HepG2 (cell line): ENCODE measurements around the gene ADCY6. TPM values are rescaled to one million over a fixed set of nuclear protein-coding genes. Genes with fewer than 3 reads are reported as not detected.

Experiments
- CSRNP1 ChIP-seq: sonication (generic); formaldehyde crosslinking; IDR thresholded peaks from 2 replicates; pipeline ENCODE4 v1.8.1; 2023; ENCODE audit warnings: mild to moderate bottlenecking, missing genetic modification reagents
- EP300 ChIP-seq, 3 experiments: sonication (generic) in 1 of 3; formaldehyde crosslinking in 1 of 3; IDR thresholded peaks; 2 replicates each; pipeline versions ENCODE4 v1.5.1 to v1.6.1; 2011 to 2020; ENCODE audit warnings: low read depth in 2 of 3, low read length in 2 of 3, borderline replicate concordance in 1 of 3, improper control_type of control experiment in 1 of 3, mild to moderate bottlenecking in 1 of 3, missing genetic modification reagents in 1 of 3, moderate library complexity in 1 of 3
- IRF2 ChIP-seq: IDR thresholded peaks from 2 replicates; pipeline ENCODE4 v1.6.1; 2018; ENCODE audit warnings: missing genetic modification reagents, missing compliant biosample characterization
- KAT2B ChIP-seq: fragments of 150-350 bp; IDR thresholded peaks from 2 replicates; pipeline ENCODE4 v1.6.1; 2014; ENCODE audit warnings: low read depth, low read length, borderline replicate concordance
- KLF16 ChIP-seq, 2 experiments: sonication (generic) in 1 of 2; formaldehyde crosslinking in 1 of 2; IDR thresholded peaks; 2 replicates each; pipeline versions ENCODE4 v1.6.1 to v1.8.0; 2016 to 2023; ENCODE audit warnings: missing genetic modification reagents in 2 of 2, missing compliant biosample characterization in 1 of 2
- MAZ ChIP-seq, 2 experiments: sonication (generic) in 1 of 2; formaldehyde crosslinking in 1 of 2; IDR thresholded peaks; 2 replicates each; pipeline versions ENCODE4 v1.5.0 to v1.6.1; 2012 to 2020; ENCODE audit warnings: low read depth in 2 of 2, mild to moderate bottlenecking in 2 of 2, borderline replicate concordance in 1 of 2, improper control_type of control experiment in 1 of 2, low read length in 1 of 2, missing genetic modification reagents in 1 of 2, moderate library complexity in 1 of 2
- MYNN ChIP-seq: sonication (generic); formaldehyde crosslinking; IDR thresholded peaks from 2 replicates; pipeline ENCODE4 v1.4.0; 2020; ENCODE audit warnings: mild to moderate bottlenecking, low read depth, missing genetic modification reagents
- PHF21A ChIP-seq: sonication (generic); formaldehyde crosslinking; IDR thresholded peaks from 2 replicates; pipeline ENCODE4 v1.5.0; 2020; ENCODE audit warnings: mild to moderate bottlenecking, missing genetic modification reagents
- RBFOX2 ChIP-seq: fragments of 200-400 bp; formaldehyde crosslinking; IDR thresholded peaks from 2 replicates; pipeline ENCODE4 v1.6.1; 2017; ENCODE audit warnings: low read depth, mild to moderate bottlenecking, low read length
- SUZ12 ChIP-seq: fragments of 150-350 bp; IDR thresholded peaks from 2 replicates; pipeline ENCODE4 v1.6.1; 2014; ENCODE audit warnings: low read depth, low read length
- SYNCRIP ChIP-seq: fragments of 200-400 bp; formaldehyde crosslinking; IDR thresholded peaks from 2 replicates; pipeline ENCODE4 v1.6.1; 2018; ENCODE audit warnings: mild to moderate bottlenecking, low read depth, low read length; ENCODE audit not compliant: insufficient read depth
- ZHX2 ChIP-seq, 2 experiments: sonication (generic) in 1 of 2; formaldehyde crosslinking in 1 of 2; IDR thresholded peaks; 2 replicates each; pipeline versions ENCODE4 v1.6.1 to v1.9.0; 2014 to 2022; ENCODE audit warnings: antibody characterized with exemption in 1 of 2, borderline replicate concordance in 1 of 2, inconsistent platforms in 1 of 2, low read depth in 1 of 2, missing genetic modification reagents in 1 of 2
- ZMYM2 ChIP-seq: sonication (generic); formaldehyde crosslinking; IDR thresholded peaks from 2 replicates; pipeline ENCODE4 v1.8.0; 2022; ENCODE audit warnings: mild to moderate bottlenecking, missing genetic modification reagents
- ZNF44 ChIP-seq: sonication (generic); formaldehyde crosslinking; IDR thresholded peaks from 2 replicates; pipeline ENCODE4 v1.5.1; 2020; ENCODE audit warnings: mild to moderate bottlenecking, missing genetic modification reagents
- ZNF580 ChIP-seq: IDR thresholded peaks from 2 replicates; pipeline ENCODE4 v1.6.1; 2016; ENCODE audit warnings: low read depth, borderline replicate concordance
- ZNF7 ChIP-seq: IDR thresholded peaks from 2 replicates; pipeline ENCODE4 v1.6.1; 2016; ENCODE audit warnings: missing biosample characterization, missing genetic modification reagents
- ZNF724P ChIP-seq: sonication (generic); formaldehyde crosslinking; IDR thresholded peaks from 2 replicates; pipeline ENCODE4 v1.8.0; 2022; ENCODE audit warnings: missing genetic modification reagents, borderline replicate concordance
- polyA plus RNA-seq, 8 experiments: library from polyadenylated mRNA; depleted of rRNA in 3 of 8; stranded (reverse) in 7 of 8; unstranded in 1 of 8; fragments of >200 nt; fragmentation: Illumina TruSeq in 4 of 8; extraction: Trizol in 4 of 8; gene quantifications; 2 replicates each; pipeline versions ENCODE4 v1.2.1 to v1.2.3, GENCODE V29; 2011 to 2016; ENCODE audit warnings: low read depth in 4 of 8, missing spikeins in 1 of 8, mixed read lengths in 1 of 8; ENCODE audit not compliant: insufficient read depth in 1 of 8
- total RNA-seq, 5 experiments: library from RNA; depleted of rRNA; stranded (reverse); fragments of >200 nt; fragmentation: Illumina TruSeq; extraction: Trizol; gene quantifications; 2 replicates each; pipeline ENCODE4 v1.2.3, GENCODE V29; 2016; ENCODE audit warnings: low read depth in 1 of 5

ADCY6 gene
- total and polyA plus RNA-seq, 2 of the 13 experiments (the other 11 are each of a cell fraction or from before 2014, with no cell fraction given): 10.6 to 11.8 TPM

GRCh38 chr12:48814262-48815125 lies 25.6 kb upstream of the ADCY6 start (continued):
- TF ChIP-seq CSRNP1 (CRISPR knock-in tag) (no peak), ZNF580 (CRISPR knock-in tag) (no peak; the same call in 1 of the 2 replicates), MAZ (IDR thresholded peaks at IDR 0.05; ENCODE audit: borderline replicate concordance, low read depth, low read length) (no peak), MAZ (CRISPR knock-in tag; IDR thresholded peaks at IDR 0.05; ENCODE audit: low read depth) (peak; percentile 28; the same call in 1 of the 2 replicates), ZNF44 (CRISPR knock-in tag) (no peak), KAT2B (no peak), ZHX2 (IDR thresholded peaks at IDR 0.05; ENCODE audit: low read depth) (no peak), ZHX2 (CRISPR knock-in tag; IDR thresholded peaks at IDR 0.05; ENCODE audit: borderline replicate concordance) (0 out of 2 replicates have a peak, but pooled peaks have one; percentile 38), EP300 (IDR thresholded peaks at IDR 0.05; ENCODE audit: low read depth in 2 of 2, low read length in 2 of 2) (no peak), EP300 (CRISPR knock-in tag; IDR thresholded peaks at IDR 0.05; ENCODE audit: borderline replicate concordance) (0 out of 2 replicates have a peak, but pooled peaks have one; percentile 5), KLF16 (CRISPR knock-in tag; IDR thresholded peaks at IDR 0.05) (no peak), IRF2 (CRISPR knock-in tag) (no peak; the same call in 1 of the 2 replicates), ZMYM2 (CRISPR knock-in tag) (no peak), ZNF7 (no peak), RBFOX2 (peak; percentile 37; the same call in 1 of the 2 replicates), ZNF724P (CRISPR knock-in tag) (peak; percentile 68; the same call in 1 of the 2 replicates), MYNN (CRISPR knock-in tag) (no peak), SUZ12 (no peak), SYNCRIP (no peak), PHF21A (CRISPR knock-in tag) (0 out of 2 replicates have a peak, but pooled peaks have one; percentile 37)
